Large intestine (tissue), 3 donors: ENCODE results near the gene CCDC148. TPM values are rescaled to one million over a fixed set of nuclear protein-coding genes. Genes with fewer than 3 reads are reported as not detected.
"Not testable (repeated sequence)": the region's sequence is repeated elsewhere in the genome, so short reads cannot be mapped to it uniquely, and the experiment has no call there.

Source experiments
- DNase-seq, 2 donors: peaks; one replicate each; pipeline versions ENCODE4 v3.0.0 to v3.0.0-alpha.2; 2013
- H3K27ac ChIP-seq: one replicate; pipeline ENCODE4 v1.5.1; 2013; ENCODE audit warnings: low read length
- H3K27me3 ChIP-seq: 2 replicates; pipeline ENCODE4 v1.6.1; 2013; ENCODE audit warnings: low read length; ENCODE audit not compliant: control insufficient read depth, insufficient read depth
- H3K36me3 ChIP-seq: 2 replicates; pipeline ENCODE4 v1.6.1; 2013; ENCODE audit warnings: low read length; ENCODE audit not compliant: control insufficient read depth, insufficient read depth
- H3K4me1 ChIP-seq: one replicate; pipeline ENCODE4 v1.6.1; 2013; ENCODE audit warnings: low read length; ENCODE audit not compliant: control insufficient read depth, insufficient read depth
- H3K4me3 ChIP-seq: one replicate; pipeline ENCODE4 v1.5.1; 2013; ENCODE audit warnings: low read length
- H3K9me3 ChIP-seq: one replicate; pipeline ENCODE4 v1.6.1; 2013; ENCODE audit warnings: mild to moderate bottlenecking, low read depth, low read length, moderate library complexity; ENCODE audit not compliant: control insufficient read depth
- WGBS: methylation state at CpG from one replicate; pipeline ENCODE4 v1.1.5; 2013; ENCODE audit warnings: low lambda C conversion rate; ENCODE audit not compliant: insufficient coverage; 5-methylcytosine and 5-hydroxymethylcytosine counted together
- polyA plus RNA-seq: library from polyadenylated mRNA; unstranded; fragments of 120-200 nt; gene quantifications from one replicate; pipeline ENCODE4 v1.2.1, GENCODE V29; 2013

CCDC148 gene
- polyA plus RNA-seq, 1 donor: 0.61 TPM

DNA sequence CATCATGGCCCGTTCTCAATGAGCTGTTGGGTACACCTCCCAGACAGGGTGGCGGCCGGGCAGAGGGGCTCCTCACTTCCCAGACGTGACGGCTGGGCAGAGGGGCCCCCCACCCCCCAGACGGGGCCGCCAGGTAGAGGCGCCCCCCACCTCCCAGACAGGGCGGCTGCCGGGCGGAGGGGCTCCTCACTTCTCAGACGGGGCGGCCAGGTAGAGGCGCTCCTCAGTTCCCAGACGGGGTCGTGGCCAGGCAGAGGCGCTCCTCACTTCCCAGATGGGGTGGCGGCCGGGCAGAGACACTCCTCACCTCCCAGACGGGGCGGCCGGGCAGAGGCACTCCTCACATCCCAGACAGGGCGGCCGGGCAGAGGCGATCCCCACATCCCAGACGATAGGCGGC is 146.1 kb downstream of the CCDC148 start:
- not testable (repeated sequence) for H3K27me3 ChIP-seq, DNase-seq, H3K36me3 ChIP-seq, H3K27ac ChIP-seq, H3K4me1 ChIP-seq, H3K4me3 ChIP-seq
- H3K9me3 ChIP-seq: peaks cover 13% of the 10 kb centered on the region
- no CpG with 5 or more reads among the region's 27 CpGs for WGBS

DNA sequence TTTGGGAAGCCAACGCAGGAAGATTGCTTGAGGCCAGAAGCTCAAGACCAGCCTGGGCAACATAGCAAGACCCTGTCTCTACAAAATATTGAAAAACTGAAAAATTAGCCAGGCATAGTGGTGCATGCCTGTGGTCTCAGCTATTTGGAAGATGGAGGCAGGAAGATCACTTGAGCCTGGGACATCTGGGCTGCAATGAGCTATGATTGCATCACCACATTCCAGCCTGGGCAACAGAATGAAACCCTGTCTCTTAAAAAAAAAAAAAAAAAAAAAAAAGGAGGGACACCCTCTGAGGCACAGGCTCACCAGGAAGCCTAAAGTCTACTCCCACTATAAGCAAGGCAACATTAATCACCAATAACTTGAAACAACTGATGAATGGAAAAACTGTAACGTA is 151.1 kb downstream of the CCDC148 start:
- no peak overlapping the region for H3K27ac ChIP-seq
- H3K27me3 ChIP-seq: no peaks in the 10 kb centered on the region
- H3K4me1 ChIP-seq: no peaks in the 10 kb centered on the region
- no peak for DNase-seq
- peaks cover 3% of the 10 kb centered on the region for H3K9me3 ChIP-seq
- no CpG with 5 or more reads among the region's 2 CpGs for WGBS
- H3K36me3 ChIP-seq: no peaks in the 10 kb centered on the region
- no peak overlapping the region for H3K4me3 ChIP-seq

DNA sequence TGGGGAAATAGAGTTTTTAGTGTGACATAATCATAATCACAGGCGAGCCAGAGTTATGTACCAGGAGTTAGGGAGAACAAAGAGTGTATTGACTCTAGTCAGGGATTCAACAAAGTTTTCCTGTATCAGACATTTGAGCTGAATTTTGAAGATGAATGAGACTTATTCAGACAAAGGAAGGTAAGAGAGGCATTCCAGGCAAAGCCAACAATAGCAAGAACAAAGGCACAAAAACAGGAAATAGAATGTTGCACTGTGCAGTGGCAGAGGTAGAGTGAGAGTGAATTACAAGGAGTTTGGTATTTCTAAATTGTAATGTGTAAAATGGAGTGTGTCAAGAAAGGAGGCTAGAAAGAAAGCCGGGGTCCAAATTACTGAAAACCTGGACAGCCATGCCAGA is 156.2 kb downstream of the CCDC148 start:
- H3K4me3 ChIP-seq: no peak overlapping the region
- H3K4me1 ChIP-seq: no peaks in the 10 kb centered on the region
- no peak overlapping the region for H3K27ac ChIP-seq
- H3K27me3 ChIP-seq: no peaks in the 10 kb centered on the region
- WGBS: 80% methylated on average over 1 of the region's 2 CpGs
- H3K36me3 ChIP-seq: no peaks in the 10 kb centered on the region
- H3K9me3 ChIP-seq: no peaks in the 10 kb centered on the region
- DNase-seq: no peak

- Histone ChIP-seq H3K4me1 (no peaks in the 10 kb centered on the region), H3K27ac (no peak overlapping the region), H3K4me3 (no peak overlapping the region), H3K9me3 (no peaks in the 10 kb centered on the region), H3K36me3 (no peaks in the 10 kb centered on the region), H3K27me3 (no peaks in the 10 kb centered on the region)
- DNase-seq: no peak
- WGBS: no CpG with 5 or more reads among the region's 1 CpG
Measured at GRCh38 chr2:158297606-158298005, 158.9 kb downstream of the CCDC148 start.

- 100% methylated on average over 1 of the region's 2 CpGs for WGBS
- DNase-seq: no peak
- H3K4me1 ChIP-seq: no peaks in the 10 kb centered on the region
- H3K27ac ChIP-seq: no peak overlapping the region
- no peaks in the 10 kb centered on the region for H3K27me3 ChIP-seq
- no peak overlapping the region for H3K4me3 ChIP-seq
- no peaks in the 10 kb centered on the region for H3K9me3 ChIP-seq
- H3K36me3 ChIP-seq: no peaks in the 10 kb centered on the region
Measured at GRCh38 chr2:158297120-158297519, 159.4 kb downstream of the CCDC148 start.

- no peak for DNase-seq
- no CpG with 5 or more reads among the region's 3 CpGs for WGBS
- Histone ChIP-seq H3K27me3 (no peaks in the 10 kb centered on the region), H3K27ac (no peak overlapping the region), H3K9me3 (no peaks in the 10 kb centered on the region), H3K4me3 (no peak overlapping the region), H3K4me1 (no peaks in the 10 kb centered on the region), H3K36me3 (no peaks in the 10 kb centered on the region)
Measured at GRCh38 chr2:158293722-158294121, 162.8 kb downstream of the CCDC148 start.

DNA sequence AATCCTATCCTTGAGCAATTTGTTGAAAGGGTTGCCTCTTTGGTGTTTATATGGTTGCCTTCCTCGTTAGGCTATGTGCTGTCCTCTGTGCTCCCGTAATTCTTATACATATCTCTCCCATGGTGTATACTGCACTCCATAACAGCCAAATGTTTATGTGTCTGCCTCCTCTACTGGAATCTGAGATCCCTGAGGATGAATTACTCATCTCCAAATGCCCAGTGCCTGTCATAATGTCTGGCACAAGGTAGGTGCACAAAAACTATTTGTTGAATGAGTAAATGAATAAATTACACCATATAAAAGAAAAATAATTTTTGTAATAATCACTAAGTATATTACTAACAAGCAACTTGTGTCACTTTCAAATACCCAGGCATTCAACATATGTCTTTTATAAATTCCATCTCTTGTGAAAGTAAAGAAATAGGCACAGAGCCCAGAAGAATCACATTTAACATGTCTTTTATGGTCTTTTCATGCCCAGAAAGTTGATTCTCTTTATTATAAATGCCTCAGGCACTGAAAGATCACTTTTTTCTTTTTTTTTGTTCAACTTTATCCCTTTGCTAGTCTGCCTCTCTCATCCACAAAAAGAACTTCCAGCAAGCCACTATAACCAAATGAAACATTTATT is 164.9 kb downstream of the CCDC148 start:
- H3K27me3 ChIP-seq: no peaks in the 10 kb centered on the region
- H3K4me3 ChIP-seq: no peak overlapping the region
- no peaks in the 10 kb centered on the region for H3K4me1 ChIP-seq
- H3K9me3 ChIP-seq: no peaks in the 10 kb centered on the region
- no peak for DNase-seq
- H3K36me3 ChIP-seq: no peaks in the 10 kb centered on the region
- H3K27ac ChIP-seq: no peak overlapping the region
- no CpG with 5 or more reads among the region's 2 CpGs for WGBS

GRCh38 chr2:158290225-158290624 is 166.3 kb downstream of the CCDC148 start:
- Histone ChIP-seq H3K36me3 (no peaks in the 10 kb centered on the region), H3K27me3 (no peaks in the 10 kb centered on the region), H3K27ac (no peak overlapping the region), H3K9me3 (no peaks in the 10 kb centered on the region), H3K4me3 (no peak overlapping the region), H3K4me1 (no peaks in the 10 kb centered on the region)
- WGBS: no CpG with 5 or more reads among the region's 5 CpGs
- DNase-seq: no peak

DNA sequence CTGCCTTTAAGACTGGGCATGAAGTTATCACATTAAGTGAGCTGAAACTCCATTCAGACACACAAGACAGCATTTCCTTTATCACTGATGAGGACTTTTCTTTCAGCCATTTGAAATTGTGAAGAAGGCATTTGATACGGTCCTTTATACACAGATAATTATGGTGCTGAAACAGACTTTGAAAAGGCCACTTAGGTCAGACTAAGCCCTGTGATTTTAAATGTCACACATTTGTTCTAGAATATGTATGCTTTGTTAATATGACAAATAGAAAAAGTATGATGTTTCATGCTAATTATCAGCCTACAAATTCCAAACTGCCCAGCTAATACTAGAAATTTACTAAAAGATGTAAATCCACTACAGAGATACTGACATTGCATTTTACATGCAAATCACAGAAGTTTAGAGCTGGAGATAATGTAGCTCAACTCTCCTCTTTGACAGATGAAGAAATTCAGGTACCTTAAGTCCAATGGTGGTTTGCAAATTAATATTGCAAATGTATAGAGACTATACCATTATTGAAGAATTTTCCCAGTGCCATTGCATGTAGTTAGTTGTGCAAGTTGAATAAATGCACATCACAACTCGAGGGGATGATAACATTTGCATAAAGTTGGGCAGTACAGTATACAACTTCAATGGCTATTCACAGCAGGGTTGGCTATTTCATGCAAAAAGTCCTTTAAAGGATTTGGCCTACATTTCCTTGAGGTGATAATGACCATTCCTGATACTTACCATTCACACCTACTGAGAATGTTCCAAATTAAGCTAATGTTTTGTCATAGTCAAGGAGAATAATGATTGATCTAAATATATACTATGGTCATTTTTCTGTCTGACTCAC is 179.7 kb downstream of the CCDC148 start:
- Histone ChIP-seq H3K27ac (no peak overlapping the region), H3K9me3 (no peaks in the 10 kb centered on the region), H3K36me3 (no peaks in the 10 kb centered on the region), H3K27me3 (no peaks in the 10 kb centered on the region), H3K4me3 (no peak overlapping the region), H3K4me1 (no peaks in the 10 kb centered on the region)
- no peak for DNase-seq
- no CpG with 5 or more reads among the region's 2 CpGs for WGBS

- Histone ChIP-seq H3K27ac (no peak overlapping the region), H3K36me3 (no peaks in the 10 kb centered on the region), H3K4me3 (no peak overlapping the region), H3K9me3 (no peaks in the 10 kb centered on the region), H3K4me1 (no peaks in the 10 kb centered on the region), H3K27me3 (no peaks in the 10 kb centered on the region)
- no peak for DNase-seq
- WGBS: no CpG with 5 or more reads among the region's 3 CpGs
Measured at GRCh38 chr2:158273791-158274190, 182.8 kb downstream of the CCDC148 start.
